GM18517 (cell line): Measurements from ENCODE around the gene LUC7L3.
"Not testable (repeated sequence)": the region's sequence is repeated elsewhere in the genome, so short reads cannot be mapped to it uniquely, and the experiment has no call there.

Experiments
- ATAC-seq: cut with Tn5 transposase; IDR thresholded peaks from one replicate; pipeline ENCODE4 v1.9.1; 2021; ENCODE audit warnings: mild to moderate bottlenecking, moderate library complexity; ENCODE audit not compliant: unreplicated experiment

The LUC7L3 gene

GRCh38 chr17:50779747-50780353 is 60.4 kb downstream of the LUC7L3 start:
- ATAC-seq, result no peak

GRCh38 chr17:50781167-50781566 is 61.8 kb downstream of the LUC7L3 start:
- no peak for ATAC-seq

- ATAC-seq, result no peak
Observed at GRCh38 chr17:50783193-50783660, 63.8 kb downstream of the LUC7L3 start.

GRCh38 chr17:50783905-50784304 is 64.5 kb downstream of the LUC7L3 start:
- ATAC-seq, result no peak

GRCh38 chr17:50785126-50785525 is 65.7 kb downstream of the LUC7L3 start:
- ATAC-seq, result no peak

- no peak for ATAC-seq
Observed at GRCh38 chr17:50785946-50786570, 66.7 kb downstream of the LUC7L3 start.

GRCh38 chr17:50787106-50787505 is 67.7 kb downstream of the LUC7L3 start:
- no peak for ATAC-seq

GRCh38 chr17:50790618-50791017 is 71.2 kb downstream of the LUC7L3 start:
- no peak for ATAC-seq

GRCh38 chr17:50792132-50792531 is 72.7 kb downstream of the LUC7L3 start:
- ATAC-seq, result no peak

- ATAC-seq, result no peak
Observed at GRCh38 chr17:50793007-50793406, 73.6 kb downstream of the LUC7L3 start.

- no peak for ATAC-seq
Observed at GRCh38 chr17:50794361-50794760, 75.0 kb downstream of the LUC7L3 start.

- ATAC-seq, result no peak
Observed at GRCh38 chr17:50797135-50797810, 77.9 kb downstream of the LUC7L3 start.

GRCh38 chr17:50798424-50799288 is 79.3 kb downstream of the LUC7L3 start:
- no peak for ATAC-seq

- ATAC-seq, result no peak
Observed at GRCh38 chr17:50799582-50799981, 80.2 kb downstream of the LUC7L3 start.

- ATAC-seq, result no peak
Observed at GRCh38 chr17:50800196-50800700, 80.8 kb downstream of the LUC7L3 start.

- no peak for ATAC-seq
Observed at GRCh38 chr17:50802609-50803571, 83.5 kb downstream of the LUC7L3 start.

GRCh38 chr17:50803676-50804075 is 84.3 kb downstream of the LUC7L3 start:
- ATAC-seq, result no peak

- ATAC-seq, result not testable (repeated sequence)
Observed at GRCh38 chr17:50804749-50805475, 85.5 kb downstream of the LUC7L3 start.

- no peak for ATAC-seq
Observed at GRCh38 chr17:50805486-50805885, 86.1 kb downstream of the LUC7L3 start.
